ENCODE measurements around the gene TSHZ2. TPM values are rescaled to one million over a fixed set of nuclear protein-coding genes. Genes with fewer than 3 reads are reported as not detected.

The TSHZ2 gene
- total RNA-seq, 1 experiment from 2014 or later: 0.07 TPM

- no peak for TF ChIP-seq SP1 (IDR thresholded peaks at IDR 0.05; ENCODE audit: low read depth)
- TF ChIP-seq, protein P1, sequence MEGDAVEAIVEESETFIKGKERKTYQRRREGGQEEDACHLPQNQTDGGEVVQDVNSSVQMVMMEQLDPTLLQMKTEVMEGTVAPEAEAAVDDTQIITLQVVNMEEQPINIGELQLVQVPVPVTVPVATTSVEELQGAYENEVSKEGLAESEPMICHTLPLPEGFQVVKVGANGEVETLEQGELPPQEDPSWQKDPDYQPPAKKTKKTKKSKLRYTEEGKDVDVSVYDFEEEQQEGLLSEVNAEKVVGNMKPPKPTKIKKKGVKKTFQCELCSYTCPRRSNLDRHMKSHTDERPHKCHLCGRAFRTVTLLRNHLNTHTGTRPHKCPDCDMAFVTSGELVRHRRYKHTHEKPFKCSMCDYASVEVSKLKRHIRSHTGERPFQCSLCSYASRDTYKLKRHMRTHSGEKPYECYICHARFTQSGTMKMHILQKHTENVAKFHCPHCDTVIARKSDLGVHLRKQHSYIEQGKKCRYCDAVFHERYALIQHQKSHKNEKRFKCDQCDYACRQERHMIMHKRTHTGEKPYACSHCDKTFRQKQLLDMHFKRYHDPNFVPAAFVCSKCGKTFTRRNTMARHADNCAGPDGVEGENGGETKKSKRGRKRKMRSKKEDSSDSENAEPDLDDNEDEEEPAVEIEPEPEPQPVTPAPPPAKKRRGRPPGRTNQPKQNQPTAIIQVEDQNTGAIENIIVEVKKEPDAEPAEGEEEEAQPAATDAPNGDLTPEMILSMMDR (IDR thresholded peaks at IDR 0.05 in 2 of 3, conservative IDR thresholded peaks at IDR 0.05 in 1 of 3; ENCODE audit: borderline replicate concordance in 1 of 3, insufficient read depth in 1 of 3, low read depth in 2 of 3, low read length in 2 of 3): no peak
- TF ChIP-seq POLR2AphosphoS5 (IDR thresholded peaks at IDR 0.05; ENCODE audit: low read depth, low read length): no peak
- TF ChIP-seq JUND (IDR thresholded peaks at IDR 0.05): no peak
- no peak for TF ChIP-seq SIN3A (IDR thresholded peaks at IDR 0.05; ENCODE audit: low read depth)
- TF ChIP-seq EZH2phosphoT487 (IDR thresholded peaks at IDR 0.05; ENCODE audit: borderline replicate concordance): no peak
- no peak for TF ChIP-seq POLR2A (IDR thresholded peaks at IDR 0.05; ENCODE audit: borderline replicate concordance, extremely low read depth, insufficient read depth, insufficient read length)
- no peak for TF ChIP-seq TCF7L2 (IDR thresholded peaks at IDR 0.05; ENCODE audit: borderline replicate concordance, extremely low read depth, insufficient read depth, insufficient read length)
- no peak for TF ChIP-seq RAD21 (IDR thresholded peaks at IDR 0.05; ENCODE audit: low read depth)
- TF ChIP-seq, protein P2, sequence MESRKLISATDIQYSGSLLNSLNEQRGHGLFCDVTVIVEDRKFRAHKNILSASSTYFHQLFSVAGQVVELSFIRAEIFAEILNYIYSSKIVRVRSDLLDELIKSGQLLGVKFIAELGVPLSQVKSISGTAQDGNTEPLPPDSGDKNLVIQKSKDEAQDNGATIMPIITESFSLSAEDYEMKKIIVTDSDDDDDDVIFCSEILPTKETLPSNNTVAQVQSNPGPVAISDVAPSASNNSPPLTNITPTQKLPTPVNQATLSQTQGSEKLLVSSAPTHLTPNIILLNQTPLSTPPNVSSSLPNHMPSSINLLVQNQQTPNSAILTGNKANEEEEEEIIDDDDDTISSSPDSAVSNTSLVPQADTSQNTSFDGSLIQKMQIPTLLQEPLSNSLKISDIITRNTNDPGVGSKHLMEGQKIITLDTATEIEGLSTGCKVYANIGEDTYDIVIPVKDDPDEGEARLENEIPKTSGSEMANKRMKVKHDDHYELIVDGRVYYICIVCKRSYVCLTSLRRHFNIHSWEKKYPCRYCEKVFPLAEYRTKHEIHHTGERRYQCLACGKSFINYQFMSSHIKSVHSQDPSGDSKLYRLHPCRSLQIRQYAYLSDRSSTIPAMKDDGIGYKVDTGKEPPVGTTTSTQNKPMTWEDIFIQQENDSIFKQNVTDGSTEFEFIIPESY (IDR thresholded peaks at IDR 0.05; ENCODE audit: extremely low read depth, insufficient replicate concordance, low read length): no peak
- TF ChIP-seq CEBPB (IDR thresholded peaks at IDR 0.05; ENCODE audit: low read depth): no peak
- no peak for TF ChIP-seq FOSL1 (IDR thresholded peaks at IDR 0.05; ENCODE audit: low read depth)
- no peak for TF ChIP-seq ELF1 (IDR thresholded peaks at IDR 0.05; ENCODE audit: borderline replicate concordance, low read depth)
- no peak for TF ChIP-seq ZNF274 (IDR thresholded peaks at IDR 0.05; ENCODE audit: low read depth, low read length)
- no peak for TF ChIP-seq YY1 (IDR thresholded peaks at IDR 0.05; ENCODE audit: extremely low read depth, insufficient replicate concordance, low read depth, low read length)
- TF ChIP-seq, protein P3, sequence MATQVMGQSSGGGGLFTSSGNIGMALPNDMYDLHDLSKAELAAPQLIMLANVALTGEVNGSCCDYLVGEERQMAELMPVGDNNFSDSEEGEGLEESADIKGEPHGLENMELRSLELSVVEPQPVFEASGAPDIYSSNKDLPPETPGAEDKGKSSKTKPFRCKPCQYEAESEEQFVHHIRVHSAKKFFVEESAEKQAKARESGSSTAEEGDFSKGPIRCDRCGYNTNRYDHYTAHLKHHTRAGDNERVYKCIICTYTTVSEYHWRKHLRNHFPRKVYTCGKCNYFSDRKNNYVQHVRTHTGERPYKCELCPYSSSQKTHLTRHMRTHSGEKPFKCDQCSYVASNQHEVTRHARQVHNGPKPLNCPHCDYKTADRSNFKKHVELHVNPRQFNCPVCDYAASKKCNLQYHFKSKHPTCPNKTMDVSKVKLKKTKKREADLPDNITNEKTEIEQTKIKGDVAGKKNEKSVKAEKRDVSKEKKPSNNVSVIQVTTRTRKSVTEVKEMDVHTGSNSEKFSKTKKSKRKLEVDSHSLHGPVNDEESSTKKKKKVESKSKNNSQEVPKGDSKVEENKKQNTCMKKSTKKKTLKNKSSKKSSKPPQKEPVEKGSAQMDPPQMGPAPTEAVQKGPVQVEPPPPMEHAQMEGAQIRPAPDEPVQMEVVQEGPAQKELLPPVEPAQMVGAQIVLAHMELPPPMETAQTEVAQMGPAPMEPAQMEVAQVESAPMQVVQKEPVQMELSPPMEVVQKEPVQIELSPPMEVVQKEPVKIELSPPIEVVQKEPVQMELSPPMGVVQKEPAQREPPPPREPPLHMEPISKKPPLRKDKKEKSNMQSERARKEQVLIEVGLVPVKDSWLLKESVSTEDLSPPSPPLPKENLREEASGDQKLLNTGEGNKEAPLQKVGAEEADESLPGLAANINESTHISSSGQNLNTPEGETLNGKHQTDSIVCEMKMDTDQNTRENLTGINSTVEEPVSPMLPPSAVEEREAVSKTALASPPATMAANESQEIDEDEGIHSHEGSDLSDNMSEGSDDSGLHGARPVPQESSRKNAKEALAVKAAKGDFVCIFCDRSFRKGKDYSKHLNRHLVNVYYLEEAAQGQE (IDR thresholded peaks at IDR 0.05; ENCODE audit: low read depth): no peak
- TF ChIP-seq SRF (IDR thresholded peaks at IDR 0.05; ENCODE audit: low read depth): no peak
- no peak for TF ChIP-seq EZH2 (IDR thresholded peaks at IDR 0.05)
- TF ChIP-seq CBX3 (IDR thresholded peaks at IDR 0.05; ENCODE audit: low read depth): no peak
- no peak for DNase-seq (ENCODE audit: low read depth, low spot score)
- intact Hi-C loops (cut with micrococcal nuclease): no loop called here
- RAD21 ChIA-PET (ENCODE audit: low non-redundant PET in 1 of 2, low total read pairs in 2 of 2, uncharacterized antibody in 2 of 2, unreplicated experiment in 2 of 2): no interaction called here
- CTCF ChIA-PET: no interaction called here
- no peaks in the 10 kb centered on the region for H3K79me2 ChIP-seq (ENCODE audit: insufficient read depth, low read length)
- no peaks in the 10 kb centered on the region for H3K36me3 ChIP-seq (ENCODE audit: control insufficient read depth in 1 of 2, insufficient read depth in 2 of 2, low read length in 2 of 2)
- peaks cover 10 to 12% of the 10 kb centered on the region in 2 experiments; a peak in 3 of 4 replicates for H3K4me1 ChIP-seq (ENCODE audit: control insufficient read depth in 1 of 2, insufficient read depth in 2 of 2, low read length in 2 of 2)
- ATAC-seq: no peak
- no peak overlapping the region for H3K27ac ChIP-seq (ENCODE audit: low read depth, low read length)
- peaks cover 4% of the 10 kb centered on the region; the same call in 1 of the 2 replicates for H3K27me3 ChIP-seq (ENCODE audit: insufficient read depth, low read length)
- H3K9me2 ChIP-seq (ENCODE audit: insufficient read depth): no peaks in the 10 kb centered on the region
- no peaks in the 10 kb centered on the region for H4K20me1 ChIP-seq (ENCODE audit: insufficient read depth)
- POLR2A ChIA-PET: no interaction called here
- H3K9me3 ChIP-seq (ENCODE audit: control insufficient read depth in 1 of 2, insufficient read depth in 1 of 2, low read depth in 1 of 2, low read length in 2 of 2): no peaks in the 10 kb centered on the region
- H3K9ac ChIP-seq (ENCODE audit: low read length): no peak overlapping the region
- BruUV-seq (replicated peaks): no TSS peak
- H2AFZ ChIP-seq (ENCODE audit: low read depth, low read length, poor library complexity, severe bottlenecking): no peak overlapping the region
- H3K4me3 ChIP-seq (replicated peaks in 1 of 2; ENCODE audit: low read depth in 1 of 2, low read length in 2 of 2): no peak overlapping the region
- H3K4me2 ChIP-seq (ENCODE audit: low read length): no peak overlapping the region
Observed at GRCh38 chr20:53334861-53335260, 362.7 kb downstream of the TSHZ2 start.

Data from HCT116 (cell line).